GM15510 (cell line): ENCODE data around the gene C11orf52.

ENCODE experiments used
- POLR2A ChIP-seq: IDR thresholded peaks from 3 replicates; pipeline ENCODE4 v1.6.1; 2011; ENCODE audit warnings: borderline replicate concordance; ENCODE audit not compliant: insufficient read length; ENCODE audit errors: extremely low read depth

The C11orf52 gene

DNA sequence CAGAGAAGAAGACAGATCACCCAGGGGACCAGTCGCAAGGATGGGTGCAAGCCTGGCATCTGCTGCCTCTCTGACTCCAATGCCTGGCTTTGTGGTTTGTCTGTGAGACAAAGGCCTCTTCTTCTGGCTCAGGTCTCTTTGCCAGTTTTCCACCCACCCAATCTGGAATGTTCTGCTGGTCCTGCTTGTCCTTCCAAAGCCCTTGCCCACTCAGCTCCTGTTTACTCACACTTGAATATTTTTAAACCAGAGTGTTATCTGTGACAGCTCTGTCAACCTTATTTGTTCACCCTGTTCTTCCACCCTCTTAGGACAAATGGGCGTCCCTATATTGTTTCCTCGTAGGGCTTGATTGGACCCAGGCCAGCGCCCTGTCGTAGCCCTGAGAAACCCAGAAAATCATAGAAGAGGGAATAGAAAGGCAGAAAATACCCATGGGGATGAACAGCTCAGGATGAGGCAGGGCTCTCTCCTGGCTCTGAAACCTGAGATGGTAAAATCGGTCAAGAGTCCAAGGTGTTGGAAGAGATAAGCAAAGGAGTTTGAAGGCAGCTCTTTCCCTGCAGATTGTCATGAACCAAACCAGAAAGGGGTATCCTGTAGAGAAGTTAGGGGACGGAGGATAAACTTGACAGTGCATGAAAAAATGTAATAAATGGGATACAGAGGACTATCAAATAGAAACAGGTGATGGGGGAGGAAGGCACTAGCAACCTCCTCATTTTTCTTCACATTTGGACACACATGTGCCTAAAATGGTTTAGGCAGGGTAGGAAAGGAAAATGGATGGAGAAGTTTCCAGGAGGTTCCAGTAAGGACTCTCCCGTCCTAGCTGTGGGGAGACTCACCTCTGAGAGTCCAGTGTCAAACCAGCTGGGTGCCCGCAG, 7.8 kb upstream of the C11orf52 start:
- TF ChIP-seq POLR2A: no peak

DNA sequence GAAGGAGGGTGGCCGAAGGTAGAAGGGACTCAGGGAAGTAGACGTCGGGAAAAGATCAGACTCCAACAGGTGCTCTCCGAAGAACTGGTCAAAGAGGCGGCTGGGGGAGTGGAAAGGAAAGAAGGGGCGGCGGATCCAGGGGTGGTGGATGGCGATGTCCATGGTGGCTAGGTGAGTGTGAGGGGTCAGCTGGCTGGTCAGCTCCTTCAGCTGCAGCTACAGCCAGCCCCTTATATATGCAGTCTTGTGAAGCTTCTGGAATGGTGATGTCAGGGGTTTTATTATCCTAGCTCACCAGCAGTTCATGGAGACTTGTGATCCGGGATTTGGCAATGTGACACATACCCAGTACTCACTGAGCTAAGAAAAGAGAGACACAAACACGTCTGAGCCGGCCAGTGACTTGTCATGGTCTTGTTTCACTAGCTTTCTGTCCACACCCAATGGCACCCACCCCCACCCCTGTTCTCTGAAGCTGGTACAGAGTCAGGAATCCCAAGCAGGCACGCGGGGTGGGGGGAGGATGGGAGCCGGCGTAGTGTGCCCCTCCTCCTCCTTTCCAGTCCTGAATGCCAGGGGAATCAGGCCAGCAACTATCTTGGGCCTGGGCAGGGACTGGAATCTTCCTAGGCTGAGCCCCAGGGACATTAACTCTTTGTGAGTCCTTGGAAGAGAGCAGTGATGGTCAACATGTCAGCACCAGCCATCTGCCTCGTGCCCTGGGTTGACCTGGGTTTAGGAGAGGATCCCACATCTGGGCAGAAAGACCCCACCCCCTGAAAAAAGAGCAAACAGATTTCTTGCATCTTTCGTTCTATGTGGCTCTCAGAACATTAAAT, 6.9 kb upstream of the C11orf52 start, which contains the start of gene CRYAB:
Gene CRYAB (minus strand): TSS at position 208 of the 839 bp plus-strand sequence. CDS start 46 bp downstream, at position 162.
- TF ChIP-seq POLR2A: no peak

DNA sequence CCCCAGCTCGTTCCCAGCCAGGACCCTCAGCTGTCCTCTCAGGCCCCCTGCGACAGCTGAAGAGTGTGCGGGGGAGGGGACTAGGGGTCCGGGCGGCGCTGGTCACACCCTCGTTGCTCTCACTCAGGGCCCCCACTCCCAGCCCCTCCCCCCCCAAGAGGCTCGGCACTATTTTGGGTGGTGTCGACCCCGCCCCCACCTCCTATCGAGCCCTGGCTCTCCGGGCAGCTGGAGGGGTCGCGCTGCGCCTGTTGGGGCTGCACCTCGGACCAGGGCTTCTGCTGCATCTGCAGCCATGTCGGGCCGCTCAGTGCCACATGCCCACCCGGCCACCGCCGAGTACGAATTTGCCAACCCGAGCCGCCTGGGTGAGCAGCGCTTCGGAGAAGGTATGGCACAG, 6.2 kb upstream of the C11orf52 start, which contains the start of gene HSPB2:
Gene HSPB2 (plus strand): TSS at position 200 of the 400 bp plus-strand sequence. CDS start 96 bp downstream, at position 296.
- TF ChIP-seq POLR2A: no peak

DNA sequence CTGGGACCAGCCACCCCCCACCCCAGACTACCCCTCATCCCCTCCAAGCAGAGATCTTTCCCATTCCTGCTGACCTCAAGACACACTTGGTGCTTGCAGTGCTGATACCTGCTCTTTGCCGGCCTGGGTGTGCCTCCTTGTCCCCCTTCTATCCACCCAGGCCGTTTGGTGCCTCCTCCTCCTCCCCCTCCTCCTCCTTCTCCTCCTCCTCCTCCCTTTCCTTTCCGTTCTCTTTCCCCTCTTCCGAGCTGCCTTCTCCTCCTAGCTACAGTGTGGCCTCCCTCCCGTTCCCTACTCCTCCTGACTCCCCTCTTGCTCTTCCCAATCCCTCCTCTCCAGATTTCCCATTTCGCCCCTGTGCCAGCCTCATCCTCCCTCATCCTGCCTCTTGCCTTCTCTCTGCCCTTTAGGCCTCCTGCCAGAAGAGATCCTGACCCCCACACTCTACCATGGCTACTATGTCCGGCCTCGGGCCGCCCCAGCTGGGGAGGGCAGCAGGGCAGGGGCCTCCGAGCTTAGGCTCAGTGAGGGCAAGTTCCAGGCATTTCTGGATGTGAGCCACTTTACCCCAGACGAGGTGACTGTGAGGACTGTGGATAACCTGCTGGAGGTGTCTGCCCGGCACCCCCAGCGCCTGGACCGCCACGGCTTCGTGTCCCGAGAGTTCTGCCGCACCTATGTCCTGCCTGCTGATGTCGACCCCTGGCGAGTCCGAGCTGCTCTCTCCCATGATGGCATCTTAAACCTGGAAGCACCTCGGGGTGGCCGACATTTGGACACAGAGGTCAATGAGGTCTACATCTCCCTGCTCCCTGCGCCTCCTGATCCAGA, 5.5 kb upstream of the C11orf52 start:
- no peak for TF ChIP-seq POLR2A

DNA sequence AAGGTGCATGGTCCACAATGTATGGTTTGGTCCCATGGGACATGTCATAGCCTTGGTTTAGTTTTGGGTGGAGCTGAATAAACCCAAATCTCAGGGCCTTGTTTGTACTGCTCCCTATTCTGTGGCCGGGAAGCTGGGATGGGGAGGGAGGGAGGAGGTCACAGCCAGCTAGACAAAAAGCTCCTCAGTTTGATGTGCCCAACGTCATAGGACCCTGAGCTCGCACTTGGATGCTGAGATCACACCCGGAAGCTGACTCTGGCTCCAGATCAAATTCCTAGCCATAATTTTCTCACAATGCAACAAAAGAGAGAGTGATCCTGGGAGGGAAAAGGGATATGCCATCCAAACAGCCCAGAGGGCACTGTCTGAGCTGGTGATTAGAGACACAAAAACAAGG, 4.7 kb upstream of the C11orf52 start:
- TF ChIP-seq POLR2A: no peak

DNA sequence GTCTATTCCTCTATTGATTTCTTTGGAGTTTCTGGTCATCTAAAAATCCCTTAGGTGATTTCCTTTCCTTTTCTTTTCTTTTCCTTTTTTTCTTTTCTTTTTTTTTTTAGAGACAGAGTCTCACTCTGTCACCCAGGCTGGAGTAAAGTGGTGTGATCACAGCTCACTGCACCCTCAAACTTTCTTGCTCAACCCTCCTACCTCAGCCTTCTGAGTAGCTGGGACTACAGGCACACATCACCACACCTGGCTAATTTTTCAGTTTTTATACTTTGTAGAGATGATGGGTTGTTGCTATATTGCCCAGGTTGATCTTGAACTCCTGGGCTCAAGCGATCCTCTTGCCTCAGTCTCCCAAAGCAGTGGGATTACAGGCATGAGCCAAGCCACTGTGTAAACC, 1.9 kb upstream of the C11orf52 start:
- no peak for TF ChIP-seq POLR2A

DNA sequence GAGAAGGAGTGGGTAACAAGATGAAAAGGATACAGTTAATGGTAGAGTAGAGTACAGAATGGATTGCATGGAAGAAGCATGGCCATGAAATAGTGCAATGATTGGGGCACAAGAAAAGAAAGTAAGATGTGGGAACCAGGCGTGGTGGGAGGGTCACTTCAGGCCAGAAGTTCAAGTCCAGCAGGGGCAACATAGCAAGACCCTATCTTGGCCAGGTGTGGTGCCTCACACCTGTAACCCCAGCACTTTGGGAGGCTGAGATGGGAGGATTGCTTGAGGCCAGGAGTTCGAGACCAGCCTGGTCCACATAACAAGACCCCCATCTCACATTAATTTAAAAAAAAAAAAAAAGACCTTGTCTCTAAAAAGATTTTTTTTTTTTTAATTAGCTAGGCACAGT, 1.4 kb upstream of the C11orf52 start:
- TF ChIP-seq POLR2A: no peak

DNA sequence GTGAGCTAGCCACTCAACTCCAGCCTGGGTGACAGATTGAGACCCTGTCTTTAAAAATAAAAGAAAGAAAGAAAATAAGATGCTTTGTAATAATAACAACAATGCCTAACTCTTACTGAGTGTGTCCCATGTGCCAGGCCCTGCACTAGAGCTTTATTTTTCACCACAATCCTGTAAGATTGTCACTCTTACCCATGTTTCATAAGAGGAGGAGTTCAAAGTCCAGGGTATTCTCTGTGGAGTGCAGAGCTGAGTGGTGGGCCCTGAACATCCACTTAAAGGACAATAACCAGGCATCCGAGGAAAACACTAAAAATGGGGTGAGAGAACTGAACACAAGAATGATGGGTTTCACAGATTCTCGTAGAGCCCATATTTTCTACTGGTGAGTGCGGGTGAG, 925 bp upstream of the C11orf52 start:
- TF ChIP-seq POLR2A: no peak

DNA sequence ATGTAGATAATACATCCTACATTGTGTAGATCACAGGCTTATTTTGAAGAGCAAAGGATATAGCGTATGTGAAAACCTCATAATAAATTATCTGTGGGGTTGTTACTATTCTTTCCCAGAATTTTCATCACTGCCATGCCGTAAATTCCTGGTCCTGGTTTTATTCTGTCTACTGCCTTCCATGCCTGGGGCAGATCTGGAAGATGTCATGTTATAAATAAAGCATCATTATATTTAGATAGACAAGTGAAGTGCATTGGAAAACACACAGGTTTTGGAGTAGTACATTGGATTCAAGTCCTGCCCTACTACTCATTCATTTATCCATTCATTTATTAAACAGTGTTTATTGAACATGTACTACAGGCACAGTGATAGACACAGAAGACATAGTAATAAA, 2.2 kb downstream of the C11orf52 start:
- TF ChIP-seq POLR2A: no peak

DNA sequence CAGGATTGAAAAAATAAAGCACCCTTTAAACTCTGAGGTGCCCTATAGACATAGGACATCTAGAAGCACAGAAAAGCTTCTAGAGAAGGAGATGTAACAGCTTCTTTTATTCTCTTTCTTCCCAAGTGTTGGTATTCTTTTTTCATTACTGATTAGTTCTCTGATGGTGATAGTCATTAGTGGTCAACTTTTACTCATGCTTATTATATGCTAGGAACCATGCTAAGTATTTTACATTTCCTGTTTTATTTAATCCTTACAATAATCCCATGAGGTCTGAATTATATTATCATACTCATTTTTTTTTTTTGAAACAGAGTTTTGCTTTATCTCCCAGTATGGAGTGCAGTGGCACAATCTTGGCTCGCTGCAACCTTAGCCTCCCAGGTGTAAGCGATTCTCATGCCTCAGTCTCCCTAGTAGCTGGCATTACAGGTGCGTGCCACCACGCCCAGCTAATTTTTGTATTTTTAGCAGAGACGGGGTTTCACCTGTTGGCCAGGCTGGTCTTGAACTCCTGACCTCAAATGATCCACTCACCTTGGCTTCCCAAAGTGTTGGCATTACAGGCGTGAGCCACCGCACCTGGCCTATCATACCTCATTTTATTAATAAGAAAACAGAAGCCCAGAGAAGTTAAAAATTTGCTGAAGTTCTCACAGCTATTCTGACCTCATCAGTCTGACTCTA, 3.0 kb downstream of the C11orf52 start:
- no peak for TF ChIP-seq POLR2A

DNA sequence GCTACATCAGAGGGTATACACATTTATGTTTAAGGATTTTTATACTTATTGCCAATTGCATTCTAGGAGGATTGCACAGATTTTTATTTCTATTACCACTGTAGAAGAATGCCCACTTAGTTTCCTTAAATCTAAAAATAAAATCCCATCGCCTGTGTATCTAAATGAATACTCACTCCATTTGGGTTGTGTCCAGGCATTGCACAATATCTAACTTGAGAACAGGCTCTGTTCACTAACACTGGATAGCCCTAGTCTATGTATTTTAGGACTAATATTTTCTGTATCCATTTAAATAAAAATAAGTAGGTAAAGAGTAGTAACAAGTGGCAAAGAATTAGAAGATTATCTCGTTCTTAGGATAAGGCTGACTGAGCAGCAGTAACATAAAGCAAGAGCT, 4.1 kb downstream of the C11orf52 start:
- no peak for TF ChIP-seq POLR2A

DNA sequence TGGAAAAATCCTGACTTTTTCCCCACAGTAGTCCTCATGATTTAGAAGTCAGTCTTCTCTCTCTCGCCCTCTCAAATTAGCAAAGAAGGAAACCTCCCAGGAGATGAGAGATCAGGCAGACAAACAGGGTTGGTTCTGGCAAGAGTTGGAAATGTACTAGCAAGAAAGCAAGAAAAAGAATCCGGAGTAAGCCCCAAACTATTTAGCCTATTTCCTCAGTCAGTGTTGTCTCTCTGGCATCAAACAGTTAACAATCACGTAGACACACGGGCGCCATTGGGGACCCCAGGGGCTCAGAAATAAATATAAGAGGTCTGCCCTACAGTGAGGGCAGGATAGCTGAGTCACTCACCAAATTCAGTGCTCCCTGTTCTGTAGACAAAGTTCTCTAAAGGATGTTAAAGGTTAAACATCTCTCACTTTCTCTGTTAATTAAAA, 4.7 kb downstream of the C11orf52 start:
- TF ChIP-seq POLR2A: no peak

DNA sequence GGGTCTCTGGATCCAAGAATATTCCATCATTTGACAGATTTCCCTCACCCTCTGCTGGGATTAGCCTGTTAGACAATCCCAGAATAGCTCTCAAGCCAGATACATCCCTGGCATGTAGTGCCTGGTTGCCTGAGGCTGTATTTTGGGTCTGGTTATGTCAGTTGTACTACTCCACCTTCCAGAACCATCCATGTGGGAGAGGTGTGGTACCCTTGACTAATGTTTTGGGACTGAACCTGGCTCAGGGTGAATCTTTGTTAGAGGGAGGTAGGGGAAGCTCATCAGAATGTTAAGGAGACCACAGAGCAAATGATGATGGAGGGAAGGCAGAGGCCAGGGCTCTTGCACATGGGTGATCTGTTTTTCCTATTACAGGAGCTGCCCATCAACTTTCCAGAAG, 5.2 kb downstream of the C11orf52 start:
- no peak for TF ChIP-seq POLR2A

DNA sequence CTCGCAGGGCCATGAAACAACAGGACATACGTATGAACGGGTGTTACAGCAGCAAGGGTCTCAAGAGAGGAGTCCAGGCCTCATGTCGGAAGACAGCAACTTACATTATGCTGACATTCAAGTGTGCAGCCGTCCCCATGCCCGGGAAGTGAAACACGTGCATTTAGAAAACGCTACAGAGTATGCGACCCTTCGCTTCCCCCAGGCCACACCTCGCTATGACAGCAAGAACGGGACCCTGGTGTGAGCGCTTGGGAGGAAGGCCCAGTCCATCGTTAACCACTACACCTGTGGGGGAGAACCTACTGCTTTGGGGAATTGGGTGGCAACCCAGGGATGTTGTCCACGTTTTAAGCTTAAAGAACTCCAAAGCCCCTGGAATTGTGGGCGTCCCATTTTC, 7.2 kb downstream of the C11orf52 start:
- TF ChIP-seq POLR2A: no peak
